ENCODE measurements around the gene WDR33.
"Not testable (repeated sequence)": the region's sequence is repeated elsewhere in the genome, so short reads cannot be mapped to it uniquely, and the experiment has no call there.

WDR33 gene

GRCh38 chr2:127811397-127812321 lies 688 bp upstream of the WDR33 start:
- in situ Hi-C loops (cut with MboI; ENCODE audit: low sequenced_read_pairs), result no loop called here

- in situ Hi-C loops (cut with MboI; ENCODE audit: low sequenced_read_pairs), result no loop called here
Observed at GRCh38 chr2:127810156-127810618, 784 bp downstream of the WDR33 start.

- in situ Hi-C loops (cut with MboI; ENCODE audit: low sequenced_read_pairs), result no loop called here
Observed at GRCh38 chr2:127807678-127808353, 3.2 kb downstream of the WDR33 start.

- in situ Hi-C loops (cut with MboI; ENCODE audit: low sequenced_read_pairs), result not testable (repeated sequence)
Observed at GRCh38 chr2:127806860-127807259, 4.1 kb downstream of the WDR33 start.

- in situ Hi-C loops (cut with MboI; ENCODE audit: low sequenced_read_pairs), result no loop called here
Observed at GRCh38 chr2:127805491-127805890, 5.5 kb downstream of the WDR33 start.

GRCh38 chr2:127799926-127800325 lies 11.0 kb downstream of the WDR33 start:
- in situ Hi-C loops (cut with MboI; ENCODE audit: low sequenced_read_pairs), result no loop called here

- in situ Hi-C loops (cut with MboI; ENCODE audit: low sequenced_read_pairs), result no loop called here
Observed at GRCh38 chr2:127796389-127796788, 14.6 kb downstream of the WDR33 start.

- in situ Hi-C loops (cut with MboI; ENCODE audit: low sequenced_read_pairs), result not testable (repeated sequence)
Observed at GRCh38 chr2:127794901-127795300, 16.1 kb downstream of the WDR33 start.

- in situ Hi-C loops (cut with MboI; ENCODE audit: low sequenced_read_pairs), result no loop called here
Observed at GRCh38 chr2:127792805-127793204, 18.2 kb downstream of the WDR33 start.

GRCh38 chr2:127790694-127791529 lies 20.1 kb downstream of the WDR33 start:
- in situ Hi-C loops (cut with MboI; ENCODE audit: low sequenced_read_pairs), result no loop called here

- in situ Hi-C loops (cut with MboI; ENCODE audit: low sequenced_read_pairs), result no loop called here
Observed at GRCh38 chr2:127786048-127786809, 24.7 kb downstream of the WDR33 start.

GRCh38 chr2:127784965-127785518 lies 25.9 kb downstream of the WDR33 start:
- in situ Hi-C loops (cut with MboI; ENCODE audit: low sequenced_read_pairs), result no loop called here

- in situ Hi-C loops (cut with MboI; ENCODE audit: low sequenced_read_pairs), result no loop called here
Observed at GRCh38 chr2:127783101-127783500, 27.9 kb downstream of the WDR33 start.

- in situ Hi-C loops (cut with MboI; ENCODE audit: low sequenced_read_pairs), result no loop called here
Observed at GRCh38 chr2:127778850-127779249, 32.1 kb downstream of the WDR33 start.

GRCh38 chr2:127778447-127778846 lies 32.5 kb downstream of the WDR33 start:
- in situ Hi-C loops (cut with MboI; ENCODE audit: low sequenced_read_pairs), result no loop called here

GRCh38 chr2:127776122-127776780 lies 34.7 kb downstream of the WDR33 start:
- in situ Hi-C loops (cut with MboI; ENCODE audit: low sequenced_read_pairs), result no loop called here

GRCh38 chr2:127771756-127772155 lies 39.2 kb downstream of the WDR33 start:
- in situ Hi-C loops (cut with MboI; ENCODE audit: low sequenced_read_pairs), result no loop called here

- in situ Hi-C loops (cut with MboI; ENCODE audit: low sequenced_read_pairs), result no loop called here
Observed at GRCh38 chr2:127770973-127771735, 39.8 kb downstream of the WDR33 start.

GRCh38 chr2:127770534-127770933 lies 40.4 kb downstream of the WDR33 start:
- in situ Hi-C loops (cut with MboI; ENCODE audit: low sequenced_read_pairs), result not testable (repeated sequence)

All from HL-60/S4 treated with phorbol 12-myristate 13-acetate at 8.2 ng/mL for 4 days and 3 days (cell line).